A549 treated with RU486 at 1 μM for 4 hours (cell line): ENCODE measurements around the gene VWA5B1. TPM values are rescaled to one million over a fixed set of nuclear protein-coding genes. Genes with fewer than 3 reads are reported as not detected.

Experiments
- total RNA-seq: library from RNA; stranded (reverse); fragments of 200-300 nt; extraction: Qiagen RNA extraction; gene quantifications from 5 replicates; pipeline ENCODE4 v1.2.3, GENCODE V29; 2022; ENCODE audit warnings: low read depth

The VWA5B1 gene
- total RNA-seq = not detected in 5 replicates

GRCh38 chr1:20290624-20291597 is at the start of gene VWA5B1:
Gene VWA5B1, plus strand, starts transcription at chr1:20290875. Its CDS starts 19,727 bp downstream, at chr1:20310602.

Other genes starting within 250 kb of the VWA5B1 start
- gene PLA2G5, start 220.7 kb upstream of the VWA5B1 start, total RNA-seq = not detected in 5 replicates
- not detected in 5 replicates for gene PLA2G2D, start 171.3 kb upstream of the VWA5B1 start, total RNA-seq
- gene PLA2G2F, start 151.6 kb upstream of the VWA5B1 start, total RNA-seq = not detected in 5 replicates
- gene UBXN10, start 104.8 kb upstream of the VWA5B1 start, total RNA-seq = not detected in 5 replicates
- gene PLA2G2C, start 104.4 kb upstream of the VWA5B1 start, total RNA-seq = not detected in 5 replicates
- gene CAMK2N1, start 195.3 kb downstream of the VWA5B1 start, total RNA-seq = 27.4 to 53.4 TPM (median 53.3 TPM) in 5 replicates
- gene MUL1, start 217.3 kb downstream of the VWA5B1 start, total RNA-seq = 34.3 to 40.6 TPM (median 39.6 TPM) in 5 replicates